Prostate gland (tissue), 2 donors: ENCODE results near the gene GOLGA6C.

Experiments
- POLR2A ChIP-seq: fragments of 450-650 bp; IDR thresholded peaks from one replicate; pipeline ENCODE4 v1.6.1; 2016; ENCODE audit warnings: antibody characterized with exemption, mild to moderate bottlenecking
- POLR2AphosphoS5 ChIP-seq: sonication (generic); formaldehyde crosslinking; IDR thresholded peaks from one replicate; pipeline ENCODE4 v1.6.1; 2017; ENCODE audit warnings: antibody characterized with exemption
- TF ChIP-seq, protein P1 (sequence below), 4 experiments: fragments of 200-600 bp in 2 of 4; fragments of 450-650 bp in 2 of 4; sonication (generic) in 2 of 4; IDR thresholded peaks; 1 replicate in 3 of 4; 2 replicates in 1 of 4; pipeline ENCODE4 v1.5.1; 2016 to 2019; ENCODE audit warnings: antibody characterized with exemption in 4 of 4, mild to moderate bottlenecking in 2 of 4, moderate library complexity in 2 of 4

DNA sequence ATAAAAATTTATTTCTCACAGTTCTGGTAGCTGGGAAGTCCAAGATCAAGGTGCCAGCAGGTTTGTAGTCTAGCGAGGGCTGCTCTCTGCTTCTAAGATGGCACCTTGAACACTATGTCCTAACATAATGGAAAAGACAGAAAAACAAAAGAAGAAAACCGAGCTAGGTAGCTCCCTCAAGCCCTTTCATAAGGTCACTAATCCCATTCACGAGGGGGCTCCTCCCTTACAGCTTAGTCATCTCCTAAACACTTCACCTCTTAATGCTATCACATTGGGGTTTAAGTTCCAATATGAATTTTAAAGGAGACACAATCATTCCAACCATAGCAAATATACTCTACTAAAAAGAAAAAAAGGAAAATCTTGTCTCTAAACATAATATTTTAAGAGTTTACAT, 48.1 kb downstream of the GOLGA6C start:
- TF ChIP-seq, protein P1, sequence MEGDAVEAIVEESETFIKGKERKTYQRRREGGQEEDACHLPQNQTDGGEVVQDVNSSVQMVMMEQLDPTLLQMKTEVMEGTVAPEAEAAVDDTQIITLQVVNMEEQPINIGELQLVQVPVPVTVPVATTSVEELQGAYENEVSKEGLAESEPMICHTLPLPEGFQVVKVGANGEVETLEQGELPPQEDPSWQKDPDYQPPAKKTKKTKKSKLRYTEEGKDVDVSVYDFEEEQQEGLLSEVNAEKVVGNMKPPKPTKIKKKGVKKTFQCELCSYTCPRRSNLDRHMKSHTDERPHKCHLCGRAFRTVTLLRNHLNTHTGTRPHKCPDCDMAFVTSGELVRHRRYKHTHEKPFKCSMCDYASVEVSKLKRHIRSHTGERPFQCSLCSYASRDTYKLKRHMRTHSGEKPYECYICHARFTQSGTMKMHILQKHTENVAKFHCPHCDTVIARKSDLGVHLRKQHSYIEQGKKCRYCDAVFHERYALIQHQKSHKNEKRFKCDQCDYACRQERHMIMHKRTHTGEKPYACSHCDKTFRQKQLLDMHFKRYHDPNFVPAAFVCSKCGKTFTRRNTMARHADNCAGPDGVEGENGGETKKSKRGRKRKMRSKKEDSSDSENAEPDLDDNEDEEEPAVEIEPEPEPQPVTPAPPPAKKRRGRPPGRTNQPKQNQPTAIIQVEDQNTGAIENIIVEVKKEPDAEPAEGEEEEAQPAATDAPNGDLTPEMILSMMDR (IDR thresholded peaks at IDR 0.05), result no peak
- TF ChIP-seq POLR2AphosphoS5, result no peak
- no peak for TF ChIP-seq POLR2A
